DND-41 (cell line): Measurements from ENCODE around the gene CRYBB3.

ENCODE experiments used
- EZH2 ChIP-seq: IDR thresholded peaks from 3 replicates; pipeline ENCODE4 v1.6.1; 2012; ENCODE audit warnings: borderline replicate concordance, low read depth, mild to moderate bottlenecking, moderate library complexity, low read length, inconsistent platforms; ENCODE audit not compliant: severe bottlenecking
- TF ChIP-seq, protein P1 (sequence below): IDR thresholded peaks from 2 replicates; pipeline ENCODE4 v1.5.1; 2012; ENCODE audit warnings: borderline replicate concordance, low read length, moderate library complexity, mild to moderate bottlenecking; ENCODE audit not compliant: poor library complexity, severe bottlenecking; ENCODE audit errors: extremely low read depth

DNA sequence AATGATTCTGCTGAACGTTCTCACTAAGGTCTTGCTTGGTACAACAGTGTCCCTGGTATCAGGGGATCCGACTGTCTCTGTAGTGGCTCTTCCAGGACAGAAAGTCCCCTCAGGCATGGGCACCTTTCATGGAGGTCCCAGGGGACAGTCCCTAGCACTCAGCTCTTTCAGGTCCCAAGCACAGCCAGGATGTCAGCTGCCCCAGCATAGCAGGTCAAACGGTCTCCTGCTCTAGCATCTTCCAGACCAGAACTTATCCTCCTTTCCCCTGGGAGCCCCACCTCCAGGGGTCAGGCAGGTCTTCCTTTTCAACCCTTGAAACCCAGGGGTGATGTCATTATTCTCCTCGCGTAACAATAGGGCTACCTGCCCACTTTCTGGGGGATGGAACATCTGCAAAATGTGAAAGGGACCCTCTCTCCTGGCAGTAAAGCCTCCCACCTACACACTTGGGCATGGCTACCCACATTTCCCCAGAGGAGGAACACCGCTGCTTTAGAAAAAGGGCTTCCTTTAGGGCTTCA, 24.7 kb upstream of the CRYBB3 start:
- TF ChIP-seq, protein P1, sequence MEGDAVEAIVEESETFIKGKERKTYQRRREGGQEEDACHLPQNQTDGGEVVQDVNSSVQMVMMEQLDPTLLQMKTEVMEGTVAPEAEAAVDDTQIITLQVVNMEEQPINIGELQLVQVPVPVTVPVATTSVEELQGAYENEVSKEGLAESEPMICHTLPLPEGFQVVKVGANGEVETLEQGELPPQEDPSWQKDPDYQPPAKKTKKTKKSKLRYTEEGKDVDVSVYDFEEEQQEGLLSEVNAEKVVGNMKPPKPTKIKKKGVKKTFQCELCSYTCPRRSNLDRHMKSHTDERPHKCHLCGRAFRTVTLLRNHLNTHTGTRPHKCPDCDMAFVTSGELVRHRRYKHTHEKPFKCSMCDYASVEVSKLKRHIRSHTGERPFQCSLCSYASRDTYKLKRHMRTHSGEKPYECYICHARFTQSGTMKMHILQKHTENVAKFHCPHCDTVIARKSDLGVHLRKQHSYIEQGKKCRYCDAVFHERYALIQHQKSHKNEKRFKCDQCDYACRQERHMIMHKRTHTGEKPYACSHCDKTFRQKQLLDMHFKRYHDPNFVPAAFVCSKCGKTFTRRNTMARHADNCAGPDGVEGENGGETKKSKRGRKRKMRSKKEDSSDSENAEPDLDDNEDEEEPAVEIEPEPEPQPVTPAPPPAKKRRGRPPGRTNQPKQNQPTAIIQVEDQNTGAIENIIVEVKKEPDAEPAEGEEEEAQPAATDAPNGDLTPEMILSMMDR, result no peak
- TF ChIP-seq EZH2, result no peak
